MCF 10A (cell line): ENCODE results near the gene CPN2. TPM values are rescaled to one million over a fixed set of nuclear protein-coding genes. Genes with fewer than 3 reads are reported as not detected.

Experiments
- Bru-seq: library from RNA; stranded (reverse); fragments of 400-500 nt; gene quantifications from one replicate; lab custom pipeline; 2021; lab: Mats Ljungman, UMichigan
- BruChase-seq, 2 experiments: library from RNA; stranded (reverse); fragments of 400-500 nt; gene quantifications; one replicate each; lab custom pipeline; 2021; lab: Mats Ljungman, UMichigan
- BruUV-seq: library from RNA; stranded (reverse); fragments of 400-500 nt; replicated peaks from 2 replicates; lab custom pipeline; 2021; lab: Mats Ljungman, UMichigan
- CTCF ChIA-PET: fragments of 300-600 bp; sonication (Branson Sonifier 250); formaldehyde crosslinking; extraction: SDS; loops from one replicate; lab custom pipeline; 2021; ENCODE audit warnings: antibody characterized with exemption, inconsistent platforms; lab: Yijun Ruan, JAX
- POLR2A ChIA-PET: fragments of 300-600, 350-650 bp; sonication (Branson Sonifier 250); formaldehyde crosslinking; extraction: SDS; loops from one replicate; lab custom pipeline; 2020; ENCODE audit warnings: antibody characterized with exemption, inconsistent platforms; lab: Yijun Ruan, JAX
- DNase-seq: peaks from one replicate; pipeline ENCODE4 v3.0.0-alpha.2; 2018; ENCODE audit not compliant: unreplicated experiment
- H3K27ac Mint-ChIP-seq: one replicate; pipeline ENCODE4 v1.8.0; 2022; ENCODE audit warnings: mild to moderate bottlenecking, low read depth, mixed read lengths; ENCODE audit not compliant: unreplicated experiment
- H3K27me3 Mint-ChIP-seq: one replicate; pipeline ENCODE4 v1.8.0; 2022; ENCODE audit warnings: mixed read lengths; ENCODE audit not compliant: insufficient read depth, unreplicated experiment
- H3K36me3 Mint-ChIP-seq: one replicate; pipeline ENCODE4 v1.8.0; 2022; ENCODE audit warnings: mild to moderate bottlenecking, moderate library complexity, mixed read lengths; ENCODE audit not compliant: insufficient read depth, unreplicated experiment
- H3K4me1 Mint-ChIP-seq: one replicate; pipeline ENCODE4 v1.8.0; 2022; ENCODE audit warnings: mixed read lengths; ENCODE audit not compliant: insufficient read depth, unreplicated experiment
- H3K4me3 Mint-ChIP-seq: one replicate; pipeline ENCODE4 v1.8.0; 2022; ENCODE audit warnings: mild to moderate bottlenecking, moderate library complexity, mixed read lengths; ENCODE audit not compliant: unreplicated experiment
- H3K9me3 Mint-ChIP-seq: one replicate; pipeline ENCODE4 v1.8.0; 2022; ENCODE audit warnings: mixed read lengths; ENCODE audit not compliant: unreplicated experiment
- intact Hi-C: fragments of 100-400 bp; cut with micrococcal nuclease; formaldehyde crosslinking; loops from 2 replicates; pipeline ENCODE4 v1.14.1; 2022
- long read RNA-seq: library from polyadenylated mRNA; stranded (forward); transcript quantifications from one replicate; pipeline ENCODE4 v2.0.0, GENCODE V29; 2022
- total RNA-seq: library from RNA; stranded (reverse); gene quantifications from 2 replicates; pipeline ENCODE4 v1.2.3, GENCODE V29; 2022
- TF ChIP-seq, protein P1 (sequence below): fragments of 200-600 bp; IDR thresholded peaks from one replicate; pipeline ENCODE4 v1.8.0; 2022; ENCODE audit warnings: antibody characterized with exemption, mild to moderate bottlenecking; ENCODE audit not compliant: unreplicated experiment

Gene CPN2, protein sequence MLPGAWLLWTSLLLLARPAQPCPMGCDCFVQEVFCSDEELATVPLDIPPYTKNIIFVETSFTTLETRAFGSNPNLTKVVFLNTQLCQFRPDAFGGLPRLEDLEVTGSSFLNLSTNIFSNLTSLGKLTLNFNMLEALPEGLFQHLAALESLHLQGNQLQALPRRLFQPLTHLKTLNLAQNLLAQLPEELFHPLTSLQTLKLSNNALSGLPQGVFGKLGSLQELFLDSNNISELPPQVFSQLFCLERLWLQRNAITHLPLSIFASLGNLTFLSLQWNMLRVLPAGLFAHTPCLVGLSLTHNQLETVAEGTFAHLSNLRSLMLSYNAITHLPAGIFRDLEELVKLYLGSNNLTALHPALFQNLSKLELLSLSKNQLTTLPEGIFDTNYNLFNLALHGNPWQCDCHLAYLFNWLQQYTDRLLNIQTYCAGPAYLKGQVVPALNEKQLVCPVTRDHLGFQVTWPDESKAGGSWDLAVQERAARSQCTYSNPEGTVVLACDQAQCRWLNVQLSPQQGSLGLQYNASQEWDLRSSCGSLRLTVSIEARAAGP
- total RNA-seq, result not detected in 2 replicates
- not detected for Bru-seq, nascent RNA
- BruChase-seq, experiment 1, labeled RNA remaining after a 6-hour chase, result not detected
- not detected for BruChase-seq, experiment 2, labeled RNA remaining after a 2-hour chase
- long read RNA-seq, result 0 reads

DNA sequence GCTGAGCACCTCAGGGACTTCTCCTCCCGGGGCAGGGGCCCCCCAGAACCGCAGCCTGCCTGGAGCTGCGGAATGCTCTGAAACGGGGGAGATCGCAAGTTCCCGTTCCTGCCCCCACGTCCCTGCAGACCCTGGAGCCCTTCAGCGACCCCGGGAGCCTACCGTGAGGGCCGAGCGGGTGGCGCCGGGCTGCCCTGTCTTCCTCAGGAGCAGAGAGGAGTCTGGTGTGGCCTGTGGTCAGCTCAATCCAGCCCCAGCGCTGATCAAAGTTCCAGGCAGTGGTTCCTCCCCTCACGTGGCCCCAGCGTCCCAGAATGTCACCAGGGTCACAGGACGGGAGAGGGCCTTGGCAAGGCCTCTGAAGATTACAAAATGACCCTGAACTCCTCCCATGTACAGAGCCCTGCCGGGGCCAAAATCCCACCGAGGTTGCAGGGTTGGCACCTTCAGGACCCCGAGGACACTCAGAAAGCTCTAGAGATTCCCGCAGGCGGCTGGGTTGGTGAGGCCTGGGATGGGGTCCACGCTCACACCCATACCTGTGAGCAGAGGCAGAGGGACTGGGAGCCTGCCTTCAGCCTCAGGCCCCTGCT lies at the start of gene CPN2:
CPN2 (minus strand) TSS at position 249 of the 593 bp plus-strand sequence. CDS start 8,626 bp downstream, outside the sequence.
- ChIA-PET CTCF (interaction anchor here (0.7 to 2.1 kb wide), 2 partner anchors 9 to 570 kb away, joined by 3 to 4 read pairs; no protein-coding TSS in a partner anchor), POLR2A (no interaction called here)
- TF ChIP-seq, protein P1, sequence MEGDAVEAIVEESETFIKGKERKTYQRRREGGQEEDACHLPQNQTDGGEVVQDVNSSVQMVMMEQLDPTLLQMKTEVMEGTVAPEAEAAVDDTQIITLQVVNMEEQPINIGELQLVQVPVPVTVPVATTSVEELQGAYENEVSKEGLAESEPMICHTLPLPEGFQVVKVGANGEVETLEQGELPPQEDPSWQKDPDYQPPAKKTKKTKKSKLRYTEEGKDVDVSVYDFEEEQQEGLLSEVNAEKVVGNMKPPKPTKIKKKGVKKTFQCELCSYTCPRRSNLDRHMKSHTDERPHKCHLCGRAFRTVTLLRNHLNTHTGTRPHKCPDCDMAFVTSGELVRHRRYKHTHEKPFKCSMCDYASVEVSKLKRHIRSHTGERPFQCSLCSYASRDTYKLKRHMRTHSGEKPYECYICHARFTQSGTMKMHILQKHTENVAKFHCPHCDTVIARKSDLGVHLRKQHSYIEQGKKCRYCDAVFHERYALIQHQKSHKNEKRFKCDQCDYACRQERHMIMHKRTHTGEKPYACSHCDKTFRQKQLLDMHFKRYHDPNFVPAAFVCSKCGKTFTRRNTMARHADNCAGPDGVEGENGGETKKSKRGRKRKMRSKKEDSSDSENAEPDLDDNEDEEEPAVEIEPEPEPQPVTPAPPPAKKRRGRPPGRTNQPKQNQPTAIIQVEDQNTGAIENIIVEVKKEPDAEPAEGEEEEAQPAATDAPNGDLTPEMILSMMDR, result no peak
- no TSS peak for BruUV-seq
- no peak within 1 kb of the TSS for H3K4me3 Mint-ChIP-seq
- H3K9me3 Mint-ChIP-seq, result no peaks in the 10 kb centered on the region
- H3K4me1 Mint-ChIP-seq, result no peaks in the 10 kb centered on the region
- DNase-seq, result no peak
- intact Hi-C loops, result no loop called here
- no peak within 1 kb of the TSS for H3K27ac Mint-ChIP-seq
- H3K36me3 Mint-ChIP-seq, result no peaks in the 10 kb centered on the region
- H3K27me3 Mint-ChIP-seq, result no peaks in the 10 kb centered on the region

DNA sequence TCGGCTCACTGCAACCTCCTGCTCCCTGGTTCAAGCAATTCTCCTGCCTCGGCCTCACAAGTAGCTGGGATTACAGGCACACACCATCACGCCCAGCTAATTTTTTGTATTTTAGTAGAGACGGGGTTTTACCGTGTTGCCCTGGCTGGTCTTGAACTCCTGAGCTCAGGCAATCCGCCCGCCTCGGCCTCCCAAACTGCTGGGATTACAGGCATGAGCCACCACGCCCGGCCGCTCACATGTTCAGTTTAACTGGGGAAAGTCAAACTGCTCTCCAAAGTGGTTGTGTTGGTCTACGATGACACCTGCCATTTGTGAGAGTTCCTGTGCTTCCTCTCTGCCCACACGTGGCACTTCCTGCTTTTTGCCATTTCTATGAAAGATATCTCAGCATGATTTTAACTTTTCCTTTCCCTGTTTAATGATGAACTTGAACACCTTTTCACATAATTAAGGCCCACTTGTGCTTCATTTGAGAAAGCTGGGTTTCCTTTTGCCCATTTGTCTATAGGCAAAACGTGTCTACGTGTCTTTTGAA lies 48.8 kb upstream of the CPN2 start:
- no peaks in the 10 kb centered on the region for H3K4me1 Mint-ChIP-seq
- no peak for DNase-seq
- H3K9me3 Mint-ChIP-seq, result no peaks in the 10 kb centered on the region
- no peaks in the 10 kb centered on the region for H3K27me3 Mint-ChIP-seq
- peaks cover 14% of the 10 kb centered on the region for H3K36me3 Mint-ChIP-seq
- ChIA-PET CTCF (interaction anchor here (0.6 to 1.0 kb wide), 4 partner anchors 63 to 753 kb away, joined by 3 to 4 read pairs (median 3); no protein-coding TSS in a partner anchor), POLR2A (no interaction called here)
- intact Hi-C loops, result loop anchor here (10.0 kb wide), 1 partner anchor 265 kb away; the partner anchor contains the start of gene HES1
- H3K27ac Mint-ChIP-seq, result no peak overlapping the region
- TF ChIP-seq, protein P1, result no peak
- no TSS peak for BruUV-seq
- no peak overlapping the region for H3K4me3 Mint-ChIP-seq

GRCh38 chr3:194399166-194399565 lies 48.0 kb upstream of the CPN2 start, which contains the start of gene GP5:
TSS of gene GP5 (minus strand) at chr3:194399266. CDS start at chr3:194398282, 984 bp downstream.
- peaks cover 6% of the 10 kb centered on the region for H3K36me3 Mint-ChIP-seq
- no peaks in the 10 kb centered on the region for H3K27me3 Mint-ChIP-seq
- H3K27ac Mint-ChIP-seq, result no peak within 1 kb of the TSS
- POLR2A ChIA-PET, result no interaction called here
- no TSS peak for BruUV-seq
- H3K4me3 Mint-ChIP-seq, result no peak within 1 kb of the TSS
- intact Hi-C loops, result no loop called here
- no peaks in the 10 kb centered on the region for H3K9me3 Mint-ChIP-seq
- CTCF ChIA-PET, result interaction anchor here (0.6 to 1.4 kb wide), 8 partner anchors 43 to 439 kb away, joined by 3 to 5 read pairs (median 3); no protein-coding TSS in a partner anchor
- no peak for DNase-seq
- TF ChIP-seq, protein P1, result no peak
- H3K4me1 Mint-ChIP-seq, result no peaks in the 10 kb centered on the region
